ENCODE results near the gene ADAMTS1. TPM values are rescaled to one million over a fixed set of nuclear protein-coding genes. Genes with fewer than 3 reads are reported as not detected.

The ADAMTS1 gene
- total RNA-seq, 2 experiments from 2014 or later = not detected

DNA sequence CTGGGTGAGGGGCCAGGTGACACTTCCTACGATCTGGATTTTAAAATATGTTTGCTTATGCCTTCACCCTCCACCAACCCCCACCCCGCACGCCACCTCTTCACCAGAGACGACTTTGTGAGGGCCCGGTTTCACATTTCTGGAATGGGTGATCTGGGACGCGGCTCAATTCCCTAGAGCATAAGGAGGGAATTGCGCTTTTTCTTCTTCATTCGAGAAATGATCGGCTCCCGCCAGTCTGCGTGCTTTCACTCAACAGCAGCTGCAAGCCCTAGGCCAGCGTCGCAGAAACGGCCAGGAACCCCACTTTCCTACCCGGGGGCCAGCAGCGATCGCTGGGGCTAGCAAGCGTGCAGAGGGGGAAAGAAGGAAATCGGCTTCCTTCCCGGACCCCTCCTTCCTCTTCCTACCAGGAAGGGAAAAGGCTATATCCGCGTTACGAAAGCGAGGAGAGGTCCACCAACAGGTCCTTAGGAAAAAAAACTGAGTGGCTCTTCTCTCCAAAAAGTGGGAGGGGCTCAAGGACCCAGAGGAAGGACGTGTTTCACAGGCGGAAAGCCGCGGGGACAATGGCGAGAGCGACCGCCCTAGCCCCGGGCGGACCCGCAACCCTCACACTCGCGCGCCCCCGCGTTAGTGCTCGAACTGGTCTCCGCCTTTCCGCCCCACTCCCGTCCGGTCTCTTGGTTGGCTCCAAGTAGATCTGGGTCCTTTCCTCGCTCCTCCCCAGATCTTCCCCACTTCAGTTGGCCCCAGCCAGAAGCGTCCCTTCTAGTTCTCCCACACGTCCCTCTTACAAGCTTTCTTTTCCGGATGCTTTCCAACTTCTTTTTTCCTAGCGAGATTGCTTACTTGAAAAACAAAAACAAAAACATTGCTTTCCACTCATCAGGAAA is 1.1 kb upstream of the ADAMTS1 start:
- no peak overlapping the region for H3K4me2 ChIP-seq (ENCODE audit: low read length)
- H4K20me1 ChIP-seq (ENCODE audit: insufficient read depth, low read length) = no peaks in the 10 kb centered on the region
- H3K9me3 ChIP-seq (ENCODE audit: low read length) = no peaks in the 10 kb centered on the region
- no peaks in the 10 kb centered on the region for H3K9me2 ChIP-seq (ENCODE audit: insufficient read depth, low read length)
- intact Hi-C loops (cut with micrococcal nuclease; ENCODE audit: unreplicated experiment) = no loop called here
- H3K4me1 ChIP-seq (ENCODE audit: insufficient read depth, low read length, poor library complexity, severe bottlenecking) = no peaks in the 10 kb centered on the region
- H3K4me3 ChIP-seq (ENCODE audit: low read depth, low read length, poor library complexity, severe bottlenecking) = no peak overlapping the region
- no peak overlapping the region for H2AFZ ChIP-seq (ENCODE audit: low read length)
- DNase-seq (ENCODE audit: low spot score) = no peak
- no peaks in the 10 kb centered on the region for H3K79me2 ChIP-seq (ENCODE audit: insufficient read depth, low read depth, low read length)
- TF ChIP-seq, protein P1, sequence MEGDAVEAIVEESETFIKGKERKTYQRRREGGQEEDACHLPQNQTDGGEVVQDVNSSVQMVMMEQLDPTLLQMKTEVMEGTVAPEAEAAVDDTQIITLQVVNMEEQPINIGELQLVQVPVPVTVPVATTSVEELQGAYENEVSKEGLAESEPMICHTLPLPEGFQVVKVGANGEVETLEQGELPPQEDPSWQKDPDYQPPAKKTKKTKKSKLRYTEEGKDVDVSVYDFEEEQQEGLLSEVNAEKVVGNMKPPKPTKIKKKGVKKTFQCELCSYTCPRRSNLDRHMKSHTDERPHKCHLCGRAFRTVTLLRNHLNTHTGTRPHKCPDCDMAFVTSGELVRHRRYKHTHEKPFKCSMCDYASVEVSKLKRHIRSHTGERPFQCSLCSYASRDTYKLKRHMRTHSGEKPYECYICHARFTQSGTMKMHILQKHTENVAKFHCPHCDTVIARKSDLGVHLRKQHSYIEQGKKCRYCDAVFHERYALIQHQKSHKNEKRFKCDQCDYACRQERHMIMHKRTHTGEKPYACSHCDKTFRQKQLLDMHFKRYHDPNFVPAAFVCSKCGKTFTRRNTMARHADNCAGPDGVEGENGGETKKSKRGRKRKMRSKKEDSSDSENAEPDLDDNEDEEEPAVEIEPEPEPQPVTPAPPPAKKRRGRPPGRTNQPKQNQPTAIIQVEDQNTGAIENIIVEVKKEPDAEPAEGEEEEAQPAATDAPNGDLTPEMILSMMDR (conservative IDR thresholded peaks at IDR 0.05; ENCODE audit: low read length) = no peak
- TF ChIP-seq EZH2phosphoT487 (IDR thresholded peaks at IDR 0.05; ENCODE audit: borderline replicate concordance, low read depth, low read length) = no peak
- H3K27ac ChIP-seq (ENCODE audit: low read depth, low read length, poor library complexity, severe bottlenecking) = no peak overlapping the region
- BruUV-seq (replicated peaks) = no TSS peak
- no peaks in the 10 kb centered on the region for H3K36me3 ChIP-seq (ENCODE audit: insufficient read depth, low read length)
- ChIA-PET POLR2A (interaction anchor here (0.6 kb wide), 1 partner anchor 34 kb away, joined by 4 read pairs; no protein-coding TSS in a partner anchor), CTCF (ENCODE audit: unreplicated experiment) (no interaction called here)

DNA sequence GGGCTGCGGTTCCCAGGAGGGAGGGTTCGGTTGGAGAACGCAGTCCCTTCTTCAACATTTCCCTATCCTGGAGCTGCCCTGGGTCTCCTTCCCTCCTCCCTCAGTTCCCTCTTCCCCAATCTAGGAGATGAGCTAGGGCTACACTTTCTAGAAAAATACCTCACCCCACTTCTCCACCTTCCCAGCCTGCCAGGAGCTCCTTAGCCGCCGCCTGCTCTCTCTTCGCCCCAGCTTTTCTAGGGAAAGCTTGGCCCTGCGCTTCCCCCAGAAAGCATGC is 488 bp upstream of the ADAMTS1 start:
- POLR2A ChIA-PET = no interaction called here

More for the DNA sequence above, 488 bp upstream of the ADAMTS1 start:
- DNase-seq (ENCODE audit: low spot score) = no peak
- TF ChIP-seq EZH2phosphoT487 (IDR thresholded peaks at IDR 0.05; ENCODE audit: borderline replicate concordance, low read depth, low read length) = no peak
- TF ChIP-seq, protein P1 (conservative IDR thresholded peaks at IDR 0.05; ENCODE audit: low read length) = no peak
- H3K4me2 ChIP-seq (ENCODE audit: low read length) = no peak overlapping the region
- no peaks in the 10 kb centered on the region for H3K9me2 ChIP-seq (ENCODE audit: insufficient read depth, low read length)
- intact Hi-C loops (cut with micrococcal nuclease; ENCODE audit: unreplicated experiment) = no loop called here
- no TSS peak for BruUV-seq (replicated peaks)
- no peak overlapping the region for H3K27ac ChIP-seq (ENCODE audit: low read depth, low read length, poor library complexity, severe bottlenecking)
- H3K4me3 ChIP-seq (ENCODE audit: low read depth, low read length, poor library complexity, severe bottlenecking) = no peak overlapping the region
- no peak overlapping the region for H2AFZ ChIP-seq (ENCODE audit: low read length)
- H3K79me2 ChIP-seq (ENCODE audit: insufficient read depth, low read depth, low read length) = no peaks in the 10 kb centered on the region
- H3K36me3 ChIP-seq (ENCODE audit: insufficient read depth, low read length) = no peaks in the 10 kb centered on the region
- H3K9me3 ChIP-seq (ENCODE audit: low read length) = no peaks in the 10 kb centered on the region
- H4K20me1 ChIP-seq (ENCODE audit: insufficient read depth, low read length) = no peaks in the 10 kb centered on the region
- H3K4me1 ChIP-seq (ENCODE audit: insufficient read depth, low read length, poor library complexity, severe bottlenecking) = no peaks in the 10 kb centered on the region
- CTCF ChIA-PET (ENCODE audit: unreplicated experiment) = no interaction called here
